ENCODE results near the gene RGS6.

RGS6 gene

DNA sequence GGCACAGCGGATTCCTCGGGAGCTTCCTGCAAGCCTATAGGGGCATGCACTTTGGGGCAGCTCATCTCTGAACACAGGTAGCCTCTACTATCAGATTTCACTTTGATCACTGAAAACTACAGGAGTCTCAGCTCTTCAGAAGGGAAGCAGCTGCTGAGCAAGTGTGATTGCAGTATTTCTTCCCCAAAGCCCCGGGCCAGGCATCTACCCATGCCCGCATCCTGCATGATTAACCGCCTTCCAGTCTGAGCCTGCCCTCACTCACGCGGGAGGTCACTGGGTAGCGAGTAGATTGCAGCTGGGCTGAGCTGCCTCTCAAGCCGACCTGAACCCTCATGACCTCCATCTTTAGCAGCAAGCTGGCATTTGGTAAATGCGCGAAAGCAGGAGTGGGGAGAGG lies 627.0 kb downstream of the RGS6 start:
- Histone ChIP-seq H3K4me1 (ENCODE audit: insufficient read depth, insufficient read length) (peaks cover 6% of the 10 kb centered on the region), H3K9ac (ENCODE audit: insufficient read length, low read depth) (no peak overlapping the region), H3K27me3 (ENCODE audit: insufficient read depth, insufficient read length) (no peaks in the 10 kb centered on the region), H3K36me3 (ENCODE audit: insufficient read depth, insufficient read length, low read length) (no peaks in the 10 kb centered on the region), H3K9me3 (ENCODE audit: insufficient read depth, low read length) (no peaks in the 10 kb centered on the region), H3K4me3 (ENCODE audit: insufficient read length, low read depth) (no peak overlapping the region)
- TF ChIP-seq SUZ12 (IDR thresholded peaks at IDR 0.05; ENCODE audit: extremely low read depth, insufficient read depth, insufficient read length) = no peak
- DNase-seq (ENCODE audit: low read depth, low spot score) = no peak

GRCh38 chr14:72559669-72560255 lies 627.5 kb downstream of the RGS6 start:
- no peak overlapping the region for H3K9ac ChIP-seq (ENCODE audit: insufficient read length, low read depth)
- DNase-seq (ENCODE audit: low read depth, low spot score) = no peak
- peaks cover 6% of the 10 kb centered on the region for H3K4me1 ChIP-seq (ENCODE audit: insufficient read depth, insufficient read length)
- H3K9me3 ChIP-seq (ENCODE audit: insufficient read depth, low read length) = no peaks in the 10 kb centered on the region
- TF ChIP-seq ZNF274 (IDR thresholded peaks at IDR 0.05; ENCODE audit: low read depth, low read length) (no peak), YY1 (IDR thresholded peaks at IDR 0.05; ENCODE audit: insufficient read depth, insufficient read length) (no peak), SUZ12 (IDR thresholded peaks at IDR 0.05; ENCODE audit: extremely low read depth, insufficient read depth, insufficient read length) (no peak)
- H3K4me3 ChIP-seq (ENCODE audit: insufficient read length, low read depth) = no peak overlapping the region
- no peaks in the 10 kb centered on the region for H3K36me3 ChIP-seq (ENCODE audit: insufficient read depth, insufficient read length, low read length)
- no peaks in the 10 kb centered on the region for H3K27me3 ChIP-seq (ENCODE audit: insufficient read depth, insufficient read length)

DNA sequence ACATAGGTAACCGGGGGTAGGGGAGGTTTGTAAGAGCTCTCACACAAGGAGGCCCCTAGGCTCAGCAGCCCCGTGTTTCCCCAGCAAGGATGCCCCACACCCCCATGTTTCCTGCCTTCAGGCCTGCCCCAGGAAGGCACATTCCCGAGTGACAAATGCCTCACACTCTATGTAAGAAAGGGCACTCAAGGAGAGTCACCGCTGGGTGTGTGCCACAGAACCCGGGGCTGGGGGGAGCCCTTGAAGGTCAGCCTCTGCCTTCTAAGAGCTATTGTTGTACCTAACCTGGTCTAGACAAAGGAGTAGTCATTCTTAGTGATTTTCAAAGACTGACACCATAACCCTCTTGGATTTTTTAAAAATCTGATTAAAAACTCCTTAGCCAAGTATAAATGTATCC lies 628.1 kb downstream of the RGS6 start:
- DNase-seq (ENCODE audit: low read depth, low spot score) = no peak
- Histone ChIP-seq H3K9ac (ENCODE audit: insufficient read length, low read depth) (no peak overlapping the region), H3K27me3 (ENCODE audit: insufficient read depth, insufficient read length) (no peaks in the 10 kb centered on the region), H3K4me1 (ENCODE audit: insufficient read depth, insufficient read length) (peaks cover 6% of the 10 kb centered on the region), H3K36me3 (ENCODE audit: insufficient read depth, insufficient read length, low read length) (no peaks in the 10 kb centered on the region), H3K4me3 (ENCODE audit: insufficient read length, low read depth) (no peak overlapping the region), H3K9me3 (ENCODE audit: insufficient read depth, low read length) (no peaks in the 10 kb centered on the region)
- TF ChIP-seq ZNF274 (IDR thresholded peaks at IDR 0.05; ENCODE audit: low read depth, low read length) (no peak), SUZ12 (IDR thresholded peaks at IDR 0.05; ENCODE audit: extremely low read depth, insufficient read depth, insufficient read length) (no peak), YY1 (IDR thresholded peaks at IDR 0.05; ENCODE audit: insufficient read depth, insufficient read length) (no peak)

GRCh38 chr14:72560889-72561493 lies 628.8 kb downstream of the RGS6 start:
- H3K9ac ChIP-seq (ENCODE audit: insufficient read length, low read depth) = no peak overlapping the region
- H3K4me3 ChIP-seq (ENCODE audit: insufficient read length, low read depth) = no peak overlapping the region
- TF ChIP-seq YY1 (IDR thresholded peaks at IDR 0.05; ENCODE audit: insufficient read depth, insufficient read length) = no peak
- no peak for TF ChIP-seq SUZ12 (IDR thresholded peaks at IDR 0.05; ENCODE audit: extremely low read depth, insufficient read depth, insufficient read length)
- TF ChIP-seq ZNF274 (IDR thresholded peaks at IDR 0.05; ENCODE audit: low read depth, low read length) = no peak
- DNase-seq (ENCODE audit: low read depth, low spot score) = no peak
- H3K9me3 ChIP-seq (ENCODE audit: insufficient read depth, low read length) = no peaks in the 10 kb centered on the region
- no peaks in the 10 kb centered on the region for H3K36me3 ChIP-seq (ENCODE audit: insufficient read depth, insufficient read length, low read length)
- no peaks in the 10 kb centered on the region for H3K27me3 ChIP-seq (ENCODE audit: insufficient read depth, insufficient read length)
- H3K4me1 ChIP-seq (ENCODE audit: insufficient read depth, insufficient read length) = peaks cover 6% of the 10 kb centered on the region

DNA sequence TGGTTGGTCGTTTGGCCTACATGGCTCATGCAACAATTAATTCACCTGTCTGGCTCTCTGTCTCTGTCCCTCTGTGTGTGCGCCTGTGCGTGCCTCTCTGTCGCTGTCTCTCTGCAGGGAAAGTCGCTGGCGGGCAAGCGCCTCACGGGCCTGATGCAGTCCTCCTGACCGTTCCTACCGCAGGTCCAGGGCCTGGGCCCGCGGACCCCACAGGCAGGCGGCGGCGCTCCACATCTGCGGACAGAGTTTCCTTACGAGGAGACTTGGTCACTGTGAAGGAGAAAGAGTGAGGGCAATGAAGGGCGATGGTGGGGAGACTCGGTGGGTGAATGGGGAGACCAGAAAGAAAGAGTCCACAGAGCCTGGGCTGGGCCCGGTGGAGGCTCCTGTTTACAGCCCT lies 630.1 kb downstream of the RGS6 start:
- TF ChIP-seq SUZ12 (IDR thresholded peaks at IDR 0.05; ENCODE audit: extremely low read depth, insufficient read depth, insufficient read length) (no peak), YY1 (IDR thresholded peaks at IDR 0.05; ENCODE audit: insufficient read depth, insufficient read length) (no peak), ZNF274 (IDR thresholded peaks at IDR 0.05; ENCODE audit: low read depth, low read length) (no peak)
- Histone ChIP-seq H3K4me3 (ENCODE audit: insufficient read length, low read depth) (no peak overlapping the region), H3K9me3 (ENCODE audit: insufficient read depth, low read length) (no peaks in the 10 kb centered on the region), H3K27me3 (ENCODE audit: insufficient read depth, insufficient read length) (no peaks in the 10 kb centered on the region), H3K9ac (ENCODE audit: insufficient read length, low read depth) (no peak overlapping the region), H3K36me3 (ENCODE audit: insufficient read depth, insufficient read length, low read length) (no peaks in the 10 kb centered on the region), H3K4me1 (ENCODE audit: insufficient read depth, insufficient read length) (peaks cover 6% of the 10 kb centered on the region)
- no peak for DNase-seq (ENCODE audit: low read depth, low spot score)

- Histone ChIP-seq H3K4me3 (ENCODE audit: insufficient read length, low read depth) (no peak overlapping the region), H3K9ac (ENCODE audit: insufficient read length, low read depth) (no peak overlapping the region), H3K27me3 (ENCODE audit: insufficient read depth, insufficient read length) (no peaks in the 10 kb centered on the region), H3K9me3 (ENCODE audit: insufficient read depth, low read length) (no peaks in the 10 kb centered on the region), H3K36me3 (ENCODE audit: insufficient read depth, insufficient read length, low read length) (no peaks in the 10 kb centered on the region), H3K4me1 (ENCODE audit: insufficient read depth, insufficient read length) (peaks cover 6% of the 10 kb centered on the region)
- TF ChIP-seq SUZ12 (IDR thresholded peaks at IDR 0.05; ENCODE audit: extremely low read depth, insufficient read depth, insufficient read length) (no peak), YY1 (IDR thresholded peaks at IDR 0.05; ENCODE audit: insufficient read depth, insufficient read length) (no peak), ZNF274 (IDR thresholded peaks at IDR 0.05; ENCODE audit: low read depth, low read length) (no peak)
- no peak for DNase-seq (ENCODE audit: low read depth, low spot score)
Measured at GRCh38 chr14:72563676-72564075, 631.4 kb downstream of the RGS6 start.

- Histone ChIP-seq H3K27me3 (ENCODE audit: insufficient read depth, insufficient read length) (no peaks in the 10 kb centered on the region), H3K9ac (ENCODE audit: insufficient read length, low read depth) (no peak overlapping the region), H3K9me3 (ENCODE audit: insufficient read depth, low read length) (no peaks in the 10 kb centered on the region), H3K4me3 (ENCODE audit: insufficient read length, low read depth) (no peak overlapping the region), H3K4me1 (ENCODE audit: insufficient read depth, insufficient read length) (no peaks in the 10 kb centered on the region), H3K36me3 (ENCODE audit: insufficient read depth, insufficient read length, low read length) (no peaks in the 10 kb centered on the region)
- no peak for DNase-seq (ENCODE audit: low read depth, low spot score)
- TF ChIP-seq YY1 (IDR thresholded peaks at IDR 0.05; ENCODE audit: insufficient read depth, insufficient read length) = no peak
- no peak for TF ChIP-seq SUZ12 (IDR thresholded peaks at IDR 0.05; ENCODE audit: extremely low read depth, insufficient read depth, insufficient read length)
- TF ChIP-seq ZNF274 (IDR thresholded peaks at IDR 0.05; ENCODE audit: low read depth, low read length) = no peak
Measured at GRCh38 chr14:72565149-72565559, 632.9 kb downstream of the RGS6 start.
